MCF 10A (cell line): ENCODE results near the gene NLGN4X. TPM values are rescaled to one million over a fixed set of nuclear protein-coding genes. Genes with fewer than 3 reads are reported as not detected.

Source experiments
- BruUV-seq: library from RNA; stranded (reverse); fragments of 400-500 nt; replicated peaks from 2 replicates; lab custom pipeline; 2021; lab: Mats Ljungman, UMichigan
- CTCF ChIA-PET: fragments of 300-600 bp; sonication (Branson Sonifier 250); formaldehyde crosslinking; extraction: SDS; loops from one replicate; lab custom pipeline; 2021; ENCODE audit warnings: antibody characterized with exemption, inconsistent platforms; lab: Yijun Ruan, JAX
- POLR2A ChIA-PET: fragments of 300-600, 350-650 bp; sonication (Branson Sonifier 250); formaldehyde crosslinking; extraction: SDS; loops from one replicate; lab custom pipeline; 2020; ENCODE audit warnings: antibody characterized with exemption, inconsistent platforms; lab: Yijun Ruan, JAX
- DNase-seq: peaks from one replicate; pipeline ENCODE4 v3.0.0-alpha.2; 2018; ENCODE audit not compliant: unreplicated experiment
- H3K27ac Mint-ChIP-seq: one replicate; pipeline ENCODE4 v1.8.0; 2022; ENCODE audit warnings: mild to moderate bottlenecking, low read depth, mixed read lengths; ENCODE audit not compliant: unreplicated experiment
- H3K27me3 Mint-ChIP-seq: one replicate; pipeline ENCODE4 v1.8.0; 2022; ENCODE audit warnings: mixed read lengths; ENCODE audit not compliant: insufficient read depth, unreplicated experiment
- H3K36me3 Mint-ChIP-seq: one replicate; pipeline ENCODE4 v1.8.0; 2022; ENCODE audit warnings: mild to moderate bottlenecking, moderate library complexity, mixed read lengths; ENCODE audit not compliant: insufficient read depth, unreplicated experiment
- H3K4me1 Mint-ChIP-seq: one replicate; pipeline ENCODE4 v1.8.0; 2022; ENCODE audit warnings: mixed read lengths; ENCODE audit not compliant: insufficient read depth, unreplicated experiment
- H3K4me3 Mint-ChIP-seq: one replicate; pipeline ENCODE4 v1.8.0; 2022; ENCODE audit warnings: mild to moderate bottlenecking, moderate library complexity, mixed read lengths; ENCODE audit not compliant: unreplicated experiment
- H3K9me3 Mint-ChIP-seq: one replicate; pipeline ENCODE4 v1.8.0; 2022; ENCODE audit warnings: mixed read lengths; ENCODE audit not compliant: unreplicated experiment
- intact Hi-C: fragments of 100-400 bp; cut with micrococcal nuclease; formaldehyde crosslinking; loops from 2 replicates; pipeline ENCODE4 v1.14.1; 2022
- total RNA-seq: library from RNA; stranded (reverse); gene quantifications from 2 replicates; pipeline ENCODE4 v1.2.3, GENCODE V29; 2022
- TF ChIP-seq, protein P1 (sequence below): fragments of 200-600 bp; IDR thresholded peaks from one replicate; pipeline ENCODE4 v1.8.0; 2022; ENCODE audit warnings: antibody characterized with exemption, mild to moderate bottlenecking; ENCODE audit not compliant: unreplicated experiment

The NLGN4X gene
- total RNA-seq, 1 experiment from 2014 or later: 1.6 TPM

- no peaks in the 10 kb centered on the region for H3K27me3 Mint-ChIP-seq
- intact Hi-C loops: no loop called here
- H3K36me3 Mint-ChIP-seq: no peaks in the 10 kb centered on the region
- no peaks in the 10 kb centered on the region for H3K4me1 Mint-ChIP-seq
- no peak overlapping the region for H3K4me3 Mint-ChIP-seq
- TF ChIP-seq, protein P1, sequence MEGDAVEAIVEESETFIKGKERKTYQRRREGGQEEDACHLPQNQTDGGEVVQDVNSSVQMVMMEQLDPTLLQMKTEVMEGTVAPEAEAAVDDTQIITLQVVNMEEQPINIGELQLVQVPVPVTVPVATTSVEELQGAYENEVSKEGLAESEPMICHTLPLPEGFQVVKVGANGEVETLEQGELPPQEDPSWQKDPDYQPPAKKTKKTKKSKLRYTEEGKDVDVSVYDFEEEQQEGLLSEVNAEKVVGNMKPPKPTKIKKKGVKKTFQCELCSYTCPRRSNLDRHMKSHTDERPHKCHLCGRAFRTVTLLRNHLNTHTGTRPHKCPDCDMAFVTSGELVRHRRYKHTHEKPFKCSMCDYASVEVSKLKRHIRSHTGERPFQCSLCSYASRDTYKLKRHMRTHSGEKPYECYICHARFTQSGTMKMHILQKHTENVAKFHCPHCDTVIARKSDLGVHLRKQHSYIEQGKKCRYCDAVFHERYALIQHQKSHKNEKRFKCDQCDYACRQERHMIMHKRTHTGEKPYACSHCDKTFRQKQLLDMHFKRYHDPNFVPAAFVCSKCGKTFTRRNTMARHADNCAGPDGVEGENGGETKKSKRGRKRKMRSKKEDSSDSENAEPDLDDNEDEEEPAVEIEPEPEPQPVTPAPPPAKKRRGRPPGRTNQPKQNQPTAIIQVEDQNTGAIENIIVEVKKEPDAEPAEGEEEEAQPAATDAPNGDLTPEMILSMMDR: no peak
- no peak overlapping the region for H3K27ac Mint-ChIP-seq
- DNase-seq: no peak
- no TSS peak for BruUV-seq
- CTCF ChIA-PET: interaction anchor here (0.6 kb wide), 1 partner anchor 8 kb away, joined by 3 read pairs; no protein-coding TSS in a partner anchor
- peaks cover 10% of the 10 kb centered on the region for H3K9me3 Mint-ChIP-seq
- POLR2A ChIA-PET: interaction anchor here (0.6 kb wide), 1 partner anchor 633 kb away, joined by 4 read pairs; no protein-coding TSS in a partner anchor
Measured at GRCh38 chrX:6187256-6187655, 41.4 kb downstream of the NLGN4X start.

GRCh38 chrX:6184900-6185515 lies 43.7 kb downstream of the NLGN4X start:
- Mint-ChIP-seq H3K27ac (peak overlapping the region; percentile 31), H3K27me3 (no peaks in the 10 kb centered on the region), H3K36me3 (no peaks in the 10 kb centered on the region), H3K4me1 (no peaks in the 10 kb centered on the region), H3K9me3 (peaks cover 21% of the 10 kb centered on the region), H3K4me3 (peak overlapping the region; percentile 12)
- ChIA-PET POLR2A (no interaction called here), CTCF (no interaction called here)
- intact Hi-C loops: no loop called here
- no TSS peak for BruUV-seq
- DNase-seq: peak; percentile 22
- TF ChIP-seq, protein P1: no peak

- Mint-ChIP-seq H3K4me1 (no peaks in the 10 kb centered on the region), H3K27ac (no peak overlapping the region), H3K27me3 (no peaks in the 10 kb centered on the region), H3K4me3 (no peak overlapping the region), H3K36me3 (peaks cover 9% of the 10 kb centered on the region), H3K9me3 (peaks cover 24% of the 10 kb centered on the region)
- TF ChIP-seq, protein P1: no peak
- CTCF ChIA-PET: no interaction called here
- POLR2A ChIA-PET: no interaction called here
- intact Hi-C loops: no loop called here
- DNase-seq: no peak
- BruUV-seq: no TSS peak
Measured at GRCh38 chrX:6175914-6176313, 52.8 kb downstream of the NLGN4X start.

DNA sequence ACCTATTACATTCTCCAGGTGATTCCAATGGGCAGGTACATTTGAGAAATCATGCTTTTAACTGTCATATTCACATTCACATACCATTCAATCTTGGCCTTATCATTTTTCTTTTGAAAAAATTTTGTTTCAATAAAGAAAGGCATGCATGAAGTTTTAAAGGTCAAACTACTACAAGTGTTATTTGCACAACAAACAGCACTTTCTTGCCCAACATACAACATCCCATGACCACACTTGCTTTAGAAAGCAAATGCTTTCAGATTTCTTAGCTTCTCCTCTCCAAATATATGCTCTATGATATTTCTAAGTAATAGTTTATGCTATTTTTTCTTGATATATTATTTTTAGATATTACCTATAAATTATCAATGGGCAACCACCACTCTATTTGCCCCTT lies 58.2 kb downstream of the NLGN4X start:
- ChIA-PET POLR2A (no interaction called here), CTCF (no interaction called here)
- DNase-seq: no peak
- H3K9me3 Mint-ChIP-seq: peaks cover 8% of the 10 kb centered on the region
- TF ChIP-seq, protein P1: no peak
- intact Hi-C loops: no loop called here
- H3K4me1 Mint-ChIP-seq: no peaks in the 10 kb centered on the region
- peaks cover 9% of the 10 kb centered on the region for H3K36me3 Mint-ChIP-seq
- no peak overlapping the region for H3K4me3 Mint-ChIP-seq
- no peak overlapping the region for H3K27ac Mint-ChIP-seq
- BruUV-seq: no TSS peak
- no peaks in the 10 kb centered on the region for H3K27me3 Mint-ChIP-seq
